HG03571 (cell line): ENCODE results near the gene KDM1B.

Experiments used
- ATAC-seq: cut with Tn5 transposase; IDR thresholded peaks from one replicate; pipeline ENCODE4 v1.9.1; 2021; ENCODE audit not compliant: unreplicated experiment

KDM1B gene

GRCh38 chr6:18261877-18262276 is 106.7 kb downstream of the KDM1B start:
- no peak for ATAC-seq

DNA sequence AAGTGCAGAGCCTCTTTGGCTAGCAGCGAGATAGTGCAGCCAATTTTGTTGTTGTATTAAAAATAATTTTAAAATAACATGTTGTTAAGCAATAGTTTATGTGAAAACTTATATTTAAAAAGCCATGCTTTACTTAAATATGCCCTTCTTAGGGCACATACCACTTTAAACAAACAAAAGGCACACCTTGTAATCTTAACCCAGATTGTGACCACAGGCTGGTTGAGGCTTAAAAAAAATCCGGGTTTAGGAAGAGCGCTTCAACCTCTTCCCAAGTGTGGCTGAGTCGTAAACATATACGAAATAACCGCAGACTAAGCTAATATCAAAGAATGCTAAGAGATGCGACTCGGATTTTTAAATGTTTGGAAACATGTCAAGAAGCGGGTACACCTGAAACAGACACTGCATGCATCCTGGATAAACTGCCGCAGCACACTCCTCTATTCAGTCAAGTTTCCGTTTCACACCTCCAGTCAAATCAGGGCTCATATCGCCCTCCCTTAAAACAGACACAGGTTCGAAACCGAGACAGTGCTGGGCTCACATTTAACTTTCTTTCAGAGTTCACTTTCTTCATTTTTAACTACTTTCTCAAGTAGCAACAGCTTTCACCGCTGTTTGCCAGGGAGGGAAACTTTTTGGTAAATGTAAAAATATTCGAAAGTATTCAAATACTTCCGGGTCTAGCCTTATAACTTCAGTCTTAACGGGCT is 107.6 kb downstream of the KDM1B start:
- peak; percentile 63 for ATAC-seq

DNA sequence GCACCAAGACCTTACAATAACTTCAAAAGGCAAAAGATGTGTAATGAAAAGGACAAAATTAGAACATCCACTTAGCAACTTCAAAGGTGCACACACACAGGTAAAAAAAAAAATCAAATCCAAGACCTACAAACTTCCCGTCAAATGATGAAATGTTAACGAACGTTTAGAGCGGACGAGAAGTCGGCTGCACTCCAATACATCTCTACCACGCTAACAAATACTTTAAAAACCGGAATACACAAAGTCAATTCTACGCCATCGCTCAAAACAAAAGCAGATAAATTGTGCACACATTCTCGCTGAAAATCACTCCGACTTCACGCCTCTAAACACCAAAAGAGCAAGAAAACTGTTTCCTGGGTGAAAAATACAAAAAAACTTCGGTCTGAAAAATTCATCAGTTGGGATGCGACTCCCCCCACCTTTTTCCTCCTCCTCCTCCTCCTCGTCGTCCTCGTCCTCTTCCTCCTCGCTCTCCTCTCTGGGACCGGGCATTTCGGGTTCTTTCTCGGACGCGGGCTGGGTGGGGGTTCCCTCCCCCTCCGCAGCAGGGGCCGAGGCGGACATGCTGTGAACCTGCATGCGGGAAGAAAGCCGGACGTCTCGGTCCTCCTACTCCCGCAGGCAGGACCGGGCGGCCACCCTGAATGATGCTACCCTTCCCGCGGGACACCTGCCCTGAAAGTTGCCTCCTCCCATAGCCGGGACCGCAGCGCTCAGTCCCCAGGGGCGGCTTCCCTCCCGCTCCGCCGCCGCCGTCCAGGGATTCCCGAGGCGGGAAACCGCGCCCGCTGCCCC is 108.4 kb downstream of the KDM1B start:
- ATAC-seq = peak; percentile 9

- ATAC-seq = peak; percentile 39
Observed at GRCh38 chr6:18264219-18264922, 109.1 kb downstream of the KDM1B start, which contains the start of gene DEK. Gene DEK (minus strand): TSS chr6:18264530. CDS start chr6:18263987, 543 bp downstream.

GRCh38 chr6:18264923-18265377 is 109.7 kb downstream of the KDM1B start:
- ATAC-seq = no peak

DNA sequence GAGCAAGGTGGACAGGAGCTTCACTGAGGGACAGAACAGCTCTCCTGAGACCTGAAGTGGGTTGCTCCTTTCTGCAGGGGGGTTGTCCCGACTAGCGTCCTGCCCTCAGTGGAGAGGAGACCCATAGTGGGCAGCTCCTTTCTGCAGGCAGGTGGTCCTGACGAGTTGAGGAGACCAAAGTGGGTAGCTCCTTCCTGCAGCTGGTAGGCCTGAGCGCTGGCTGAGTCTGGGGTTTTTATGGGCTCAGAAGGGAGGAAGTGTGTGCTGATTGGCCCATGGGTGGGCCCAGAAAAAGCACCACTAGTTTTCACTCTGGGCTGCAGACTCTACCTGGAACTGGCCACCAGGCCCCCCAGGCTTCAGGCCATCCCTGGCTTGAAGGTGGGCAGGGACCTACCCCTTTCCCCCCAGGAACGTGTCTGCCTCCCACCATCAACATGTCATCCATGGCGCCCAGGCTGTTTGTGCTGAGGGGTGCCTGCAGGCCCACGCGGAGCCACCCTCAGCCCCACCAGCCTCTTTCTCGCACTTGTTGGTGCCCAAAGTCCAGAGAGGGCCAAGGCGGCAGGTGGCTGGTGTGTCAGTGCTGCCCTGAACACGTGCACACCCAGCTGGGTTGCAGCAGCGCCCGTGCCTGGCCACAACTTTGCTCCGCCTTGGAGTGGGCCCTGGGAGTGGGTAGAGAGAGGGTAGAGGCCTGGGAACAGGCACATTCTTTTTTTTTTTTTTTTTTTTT is 110.7 kb downstream of the KDM1B start:
- no peak for ATAC-seq

DNA sequence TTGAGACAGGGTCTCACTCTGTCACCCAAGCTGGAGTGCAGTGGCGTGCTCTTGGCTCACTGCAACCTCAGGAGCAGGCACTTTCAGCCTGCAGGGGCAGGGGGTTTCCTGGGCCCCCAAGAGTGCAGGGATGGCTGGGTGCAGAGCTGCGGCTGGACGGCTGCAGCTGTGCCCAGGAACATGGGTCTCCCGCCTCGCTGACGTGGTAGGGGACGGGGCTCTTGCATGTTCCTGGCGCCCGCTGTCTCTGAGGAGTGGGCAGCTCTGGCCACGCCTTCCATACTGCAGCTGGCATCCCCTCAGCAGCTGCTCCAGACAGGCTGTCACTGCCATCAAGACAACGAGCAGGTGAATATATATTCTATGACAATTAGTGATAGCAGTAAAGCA is 111.3 kb downstream of the KDM1B start:
- no peak for ATAC-seq

GRCh38 chr6:18268066-18268465 is 112.8 kb downstream of the KDM1B start:
- ATAC-seq = no peak

DNA sequence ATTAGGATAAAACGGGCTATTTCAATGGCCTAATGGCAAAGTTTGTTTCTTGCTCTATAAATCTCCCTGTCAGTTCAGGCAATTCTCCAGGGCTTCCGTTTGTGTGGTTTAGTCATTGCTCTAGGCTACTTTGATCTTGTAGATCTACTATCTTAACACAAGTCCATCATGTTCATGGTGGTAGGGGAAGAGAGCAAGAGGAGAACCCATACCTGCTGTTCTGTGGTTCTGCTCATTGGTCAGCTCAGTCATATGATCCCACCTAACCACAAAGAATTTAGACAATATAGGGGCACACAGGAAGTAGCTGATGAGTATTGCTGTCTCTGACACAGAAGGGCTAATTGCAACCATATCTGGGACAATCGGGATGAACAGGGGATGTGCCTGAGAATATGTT is 114.0 kb downstream of the KDM1B start:
- ATAC-seq = no peak

- ATAC-seq = no peak
Observed at GRCh38 chr6:18269717-18270116, 114.5 kb downstream of the KDM1B start.

DNA sequence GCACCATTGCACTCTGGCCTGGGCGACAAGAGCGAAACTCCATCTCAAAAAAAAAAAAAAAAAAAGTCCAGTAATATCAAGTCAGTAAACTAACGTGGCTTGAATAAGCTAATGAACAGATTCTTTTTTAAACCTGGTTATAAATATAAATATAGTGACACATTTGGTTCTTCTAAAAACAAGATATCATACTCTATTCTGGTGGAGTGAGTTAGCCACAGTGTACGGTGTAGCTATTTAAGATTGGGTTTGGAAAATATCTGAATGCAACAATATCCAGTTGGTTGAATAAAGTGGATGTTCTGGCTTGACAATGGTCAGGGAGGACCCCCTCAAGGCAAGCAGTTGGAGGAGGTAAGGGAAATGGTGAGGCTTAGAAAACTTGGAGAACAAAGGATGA is 115.0 kb downstream of the KDM1B start:
- ATAC-seq = no peak
